SK-N-MC (cell line): ENCODE measurements around the gene PARP1.
"Not testable (repeated sequence)": the region's sequence is repeated elsewhere in the genome, so short reads cannot be mapped to it uniquely, and the experiment has no call there.

Source experiments
- DNase-seq: peaks from one replicate; pipeline ENCODE4 v3.0.0-alpha.2; 2011; ENCODE audit warnings: low read depth, low spot score
- H3K27ac ChIP-seq: fragments of 200-600 bp; sonication (generic); 2 replicates; pipeline ENCODE4 v1.5.1; 2016; ENCODE audit warnings: mixed run types
- H3K36me3 ChIP-seq: fragments of 200-600 bp; sonication (generic); 2 replicates; pipeline ENCODE4 v1.6.1; 2017; ENCODE audit warnings: antibody characterized with exemption, low read length, mixed read lengths; ENCODE audit not compliant: insufficient read depth
- H3K4me3 ChIP-seq: fragments of 200-600 bp; sonication (generic); 2 replicates; pipeline ENCODE4 v1.5.1; 2016
- H3K9ac ChIP-seq: fragments of 200-600 bp; sonication (generic); 2 replicates; pipeline ENCODE4 v1.8.0; 2017; ENCODE audit warnings: mixed run types, mixed read lengths; ENCODE audit not compliant: insufficient read length
- H3K9me3 ChIP-seq: fragments of 200-600 bp; sonication (generic); 2 replicates; pipeline ENCODE4 v1.6.1; 2017; ENCODE audit warnings: low read depth, mild to moderate bottlenecking, antibody characterized with exemption, low read length, moderate library complexity, mixed read lengths
- EZH2 ChIP-seq: fragments of 200-600 bp; sonication (generic); IDR thresholded peaks from one replicate; pipeline ENCODE4 v1.6.1; 2017; ENCODE audit warnings: antibody characterized with exemption
- FOXP2 ChIP-seq: optimal IDR thresholded peaks from 2 replicates; pipeline ENCODE3; 2011; ENCODE audit warnings: mild to moderate bottlenecking, moderate library complexity; ENCODE audit not compliant: insufficient read depth; ENCODE audit errors: extremely low read length, control extremely low read depth
- POLR2AphosphoS5 ChIP-seq: IDR thresholded peaks from 2 replicates; pipeline ENCODE4 v1.6.1; 2012; ENCODE audit warnings: mild to moderate bottlenecking, low read depth, low read length, borderline replicate concordance

The PARP1 gene

GRCh38 chr1:226433341-226433720, 25.4 kb upstream of the PARP1 start:
- no peak overlapping the region for H3K9ac ChIP-seq
- no peaks in the 10 kb centered on the region for H3K9me3 ChIP-seq
- no peak overlapping the region for H3K27ac ChIP-seq
- H3K36me3 ChIP-seq = no peaks in the 10 kb centered on the region
- H3K4me3 ChIP-seq = no peak overlapping the region
- DNase-seq = no peak
- TF ChIP-seq POLR2AphosphoS5 (no peak), EZH2 (no peak), FOXP2 (no peak)

GRCh38 chr1:226432586-226433340, 24.9 kb upstream of the PARP1 start:
- Histone ChIP-seq H3K9ac (no peak overlapping the region), H3K27ac (no peak overlapping the region), H3K4me3 (no peak overlapping the region), H3K9me3 (no peaks in the 10 kb centered on the region), H3K36me3 (no peaks in the 10 kb centered on the region)
- no peak for DNase-seq
- TF ChIP-seq POLR2AphosphoS5 (no peak), FOXP2 (no peak), EZH2 (no peak)

GRCh38 chr1:226431898-226432297, 24.0 kb upstream of the PARP1 start:
- H3K9me3 ChIP-seq, H3K27ac ChIP-seq, DNase-seq, H3K36me3 ChIP-seq, H3K4me3 ChIP-seq, H3K9ac ChIP-seq: not testable (repeated sequence)

- TF ChIP-seq EZH2 (no peak), FOXP2 (no peak), POLR2AphosphoS5 (no peak)
- no peak overlapping the region for H3K9ac ChIP-seq
- no peaks in the 10 kb centered on the region for H3K9me3 ChIP-seq
- H3K27ac ChIP-seq = no peak overlapping the region
- H3K36me3 ChIP-seq = no peaks in the 10 kb centered on the region
- H3K4me3 ChIP-seq = no peak overlapping the region
- DNase-seq = no peak
Measured at GRCh38 chr1:226429858-226430715, 22.2 kb upstream of the PARP1 start.

GRCh38 chr1:226428791-226429461, 21.0 kb upstream of the PARP1 start:
- no peak for TF ChIP-seq EZH2
- no peak for TF ChIP-seq FOXP2
- Histone ChIP-seq H3K9ac (no peak overlapping the region), H3K4me3 (peak overlapping the region; percentile 1; the same call in 1 of the 2 replicates), H3K27ac (no peak overlapping the region), H3K9me3 (no peaks in the 10 kb centered on the region), H3K36me3 (no peaks in the 10 kb centered on the region)
- no peak for DNase-seq

- H3K4me3 ChIP-seq = no peak overlapping the region
Measured at GRCh38 chr1:226428348-226428747, 20.5 kb upstream of the PARP1 start.

GRCh38 chr1:226427131-226427530, 19.2 kb upstream of the PARP1 start:
- TF ChIP-seq POLR2AphosphoS5 (no peak), EZH2 (no peak), FOXP2 (no peak)
- Histone ChIP-seq H3K9ac (no peak overlapping the region), H3K4me3 (no peak overlapping the region), H3K27ac (no peak overlapping the region), H3K9me3 (no peaks in the 10 kb centered on the region), H3K36me3 (no peaks in the 10 kb centered on the region)
- no peak for DNase-seq

More at GRCh38 chr1:226428348-226428747, 20.5 kb upstream of the PARP1 start:
- TF ChIP-seq POLR2AphosphoS5 (no peak), FOXP2 (no peak), EZH2 (no peak)
- DNase-seq = no peak
- Histone ChIP-seq H3K9ac (no peak overlapping the region), H3K9me3 (no peaks in the 10 kb centered on the region), H3K36me3 (no peaks in the 10 kb centered on the region), H3K27ac (no peak overlapping the region)

- not testable (repeated sequence) for H3K9ac ChIP-seq, DNase-seq, H3K27ac ChIP-seq, H3K9me3 ChIP-seq, H3K4me3 ChIP-seq, H3K36me3 ChIP-seq
Measured at GRCh38 chr1:226426395-226426794, 18.5 kb upstream of the PARP1 start.
